K562 (cell line): ENCODE data around the gene EZH2. TPM values are rescaled to one million over a fixed set of nuclear protein-coding genes. Genes with fewer than 3 reads are reported as not detected.

Source experiments
- ATAC-seq: fragments of 200-7000 bp; cut with Tn5 transposase; 3 replicates; pipeline ENCODE4 v1.9.1; 2020; ENCODE audit warnings: moderate library complexity
- BruUV-seq: library from RNA; stranded (reverse); fragments of 400-500 nt; replicated peaks from 2 replicates; lab custom pipeline; 2021; lab: Mats Ljungman, UMichigan
- CTCF ChIA-PET: fragments of 300-600 bp; formaldehyde crosslinking; extraction: SDS; loops from one replicate; lab custom pipeline; 2021; ENCODE audit warnings: low intra/inter-chr PET ratio; lab: Yijun Ruan, JAX
- POLR2A ChIA-PET: fragments of 300-600, 350-650 bp; sonication (Branson Sonifier 250); formaldehyde crosslinking; extraction: SDS; loops from one replicate; lab custom pipeline; 2021; ENCODE audit warnings: antibody characterized with exemption, inconsistent platforms; lab: Yijun Ruan, JAX
- DNase-seq, 4 experiments: peaks; one replicate each; pipeline versions ENCODE4 v3.0.0 to v3.0.0-alpha.2; 2011 to 2018; ENCODE audit warnings: low spot score in 3 of 4, mixed read lengths in 3 of 4; ENCODE audit errors: extremely low read depth in 1 of 4
- FAIRE-seq: peaks from 2 replicates; lab custom pipeline; 2011; peaks lifted over from hg19 to GRCh38; lab: Jason Lieb, UNC
- H2AFZ ChIP-seq: 2 replicates; pipeline ENCODE4 v1.6.0; 2011; ENCODE audit warnings: low read depth, low read length, control low read depth, inconsistent platforms
- H3K27ac ChIP-seq: fragments of 200-600 bp; 3 replicates; pipeline ENCODE4 v1.8.0; 2011; ENCODE audit warnings: low read depth, mild to moderate bottlenecking, control low read depth, inconsistent platforms, low read length, moderate library complexity, mixed read lengths; ENCODE audit errors: extremely low read depth
- H3K27me3 ChIP-seq, 2 experiments: fragments of 300-600 bp in 1 of 2; 2 replicates in 1 of 2; 3 replicates in 1 of 2; pipeline versions ENCODE4 v1.6.0 to v1.8.0; 2011; ENCODE audit warnings: inconsistent platforms in 2 of 2, low read length in 2 of 2, mild to moderate bottlenecking in 1 of 2, mixed read lengths in 1 of 2, moderate library complexity in 1 of 2; ENCODE audit not compliant: control insufficient read depth in 2 of 2, insufficient read depth in 2 of 2
- H3K36me3 ChIP-seq: fragments of 300-600 bp; 3 replicates; pipeline ENCODE4 v1.8.0; 2011; ENCODE audit warnings: mild to moderate bottlenecking, low read length, inconsistent platforms; ENCODE audit not compliant: control insufficient read depth, insufficient read depth
- H3K4me1 ChIP-seq, 2 experiments: fragments of 200-600 bp in 1 of 2; replicated peaks in 1 of 2; 2 replicates in 1 of 2; 3 replicates in 1 of 2; pipeline versions ENCODE4 v1.5.1 to v1.8.0; 2011; ENCODE audit warnings: inconsistent platforms in 2 of 2, low read length in 2 of 2, mild to moderate bottlenecking in 1 of 2, mixed read lengths in 1 of 2, moderate library complexity in 1 of 2; ENCODE audit not compliant: control insufficient read depth in 2 of 2, insufficient read depth in 2 of 2
- H3K4me2 ChIP-seq: 2 replicates; pipeline ENCODE4 v1.6.1; 2011; ENCODE audit warnings: low read length, control low read depth, inconsistent platforms, mixed read lengths; ENCODE audit not compliant: insufficient read depth
- H3K4me3 ChIP-seq: fragments of 200-600 bp; sonication (generic), shearing (Covaris generic); 2 replicates; pipeline ENCODE4 v1.5.1; 2016; ENCODE audit warnings: control low read depth, inconsistent platforms
- H3K79me2 ChIP-seq: fragments of 200-600 bp; 3 replicates; pipeline ENCODE4 v1.8.0; 2011; ENCODE audit warnings: low read length, inconsistent platforms; ENCODE audit not compliant: control insufficient read depth, insufficient read depth
- H3K9ac ChIP-seq, 2 experiments: 2 replicates each; pipeline versions ENCODE4 v1.6.0 to v1.6.1; 2011; ENCODE audit warnings: low read depth in 2 of 2, low read length in 2 of 2, control low read depth in 1 of 2, inconsistent platforms in 1 of 2, mild to moderate bottlenecking in 1 of 2, mixed read lengths in 1 of 2; ENCODE audit not compliant: insufficient read depth in 1 of 2
- H3K9me1 ChIP-seq: one replicate; pipeline ENCODE4 v1.6.0; 2011; ENCODE audit warnings: inconsistent platforms, mild to moderate bottlenecking, low read length, moderate library complexity; ENCODE audit not compliant: control insufficient read depth, insufficient read depth
- H3K9me3 ChIP-seq: replicated peaks from 2 replicates; pipeline ENCODE4 v1.5.1; 2011; ENCODE audit warnings: low read depth, low read length, inconsistent platforms; ENCODE audit not compliant: control insufficient read depth, insufficient read depth
- H4K20me1 ChIP-seq: replicated peaks from 2 replicates; pipeline ENCODE4 v1.6.1; 2011; ENCODE audit warnings: low read length, inconsistent platforms, mixed read lengths; ENCODE audit not compliant: control insufficient read depth, insufficient read depth
- CBX2 ChIP-seq: fragments of 200-600 bp; sonication (generic); IDR thresholded peaks from one replicate; pipeline ENCODE4 v1.6.1; 2012; ENCODE audit warnings: mild to moderate bottlenecking, low read length, inconsistent platforms; ENCODE audit not compliant: insufficient read depth, poor library complexity, severe bottlenecking
- FOS ChIP-seq: IDR thresholded peaks from 3 replicates; pipeline ENCODE4 v1.6.1; 2011; ENCODE audit not compliant: insufficient read length; ENCODE audit errors: extremely low read depth
- FOXA1 ChIP-seq: fragments of 450-650 bp; IDR thresholded peaks from 2 replicates; pipeline ENCODE4 v1.6.1; 2016; ENCODE audit warnings: mild to moderate bottlenecking, borderline replicate concordance
- GABPB2 ChIP-seq: fragments of 250-450 bp; sonication (Bioruptor Pico); conservative IDR thresholded peaks from 2 replicates; pipeline ENCODE4 v1.5.1; 2021; ENCODE audit warnings: mild to moderate bottlenecking
- HDAC2 ChIP-seq: fragments of 450-650 bp; IDR thresholded peaks from 2 replicates; pipeline ENCODE4 v1.6.1; 2016; ENCODE audit warnings: mild to moderate bottlenecking
- HDAC3 ChIP-seq: fragments of 450-650 bp; IDR thresholded peaks from 2 replicates; pipeline ENCODE4 v1.6.1; 2018; ENCODE audit warnings: borderline replicate concordance, mild to moderate bottlenecking, moderate library complexity; ENCODE audit not compliant: partially characterized antibody
- KAT2B ChIP-seq: IDR thresholded peaks from one replicate; pipeline ENCODE4 v1.6.1; 2012; ENCODE audit warnings: low read depth, mild to moderate bottlenecking, control low read depth, inconsistent platforms, low read length, moderate library complexity
- MECOM ChIP-seq: fragments of 250-450 bp; sonication (Bioruptor Pico); IDR thresholded peaks from 2 replicates; pipeline ENCODE4 v1.8.0; 2022; ENCODE audit warnings: inconsistent platforms
- POU5F1 ChIP-seq: fragments of 150-350 bp; IDR thresholded peaks from 2 replicates; pipeline ENCODE4 v1.6.1; 2014; ENCODE audit warnings: borderline replicate concordance, low read length, low read depth, mild to moderate bottlenecking; ENCODE audit not compliant: partially characterized antibody
- RNF219 ChIP-seq: fragments of 250-450 bp; sonication (Bioruptor Pico); IDR thresholded peaks from 2 replicates; pipeline ENCODE4 v1.5.0; 2022; ENCODE audit warnings: mild to moderate bottlenecking
- SP2 ChIP-seq: IDR thresholded peaks from 2 replicates; pipeline ENCODE4 v1.6.1; 2011; ENCODE audit warnings: mild to moderate bottlenecking, low read depth, low read length, moderate library complexity; ENCODE audit not compliant: poor library complexity, severe bottlenecking; ENCODE audit errors: extremely low read depth
- TAF7 ChIP-seq: fragments of 450-650 bp; IDR thresholded peaks from 2 replicates; pipeline ENCODE4 v1.6.1; 2016; ENCODE audit warnings: missing genetic modification characterization, missing compliant biosample characterization
- ZBED1 ChIP-seq: IDR thresholded peaks from 2 replicates; pipeline ENCODE4 v1.6.1; 2014
- ZBTB34 ChIP-seq: fragments of 250-450 bp; sonication (Bioruptor Pico); IDR thresholded peaks from 2 replicates; pipeline ENCODE4 v1.8.0; 2021; ENCODE audit warnings: mild to moderate bottlenecking, moderate library complexity
- ZBTB5 ChIP-seq: fragments of 450-650 bp; IDR thresholded peaks from 2 replicates; pipeline ENCODE4 v1.6.1; 2017; ENCODE audit warnings: antibody characterized with exemption
- WGBS: fragments of 100-300 bp; shearing (Covaris generic); methylation state at CpG from one replicate; pipeline ENCODE4 v1.1.6; 2016; ENCODE audit warnings: low coverage, mixed read lengths; ENCODE audit not compliant: insufficient coverage; ENCODE audit errors: missing lambda C conversion rate; 5-methylcytosine and 5-hydroxymethylcytosine counted together
- in situ Hi-C: fragments of 300-500 bp; cut with MboI; formaldehyde crosslinking; loops from 4 replicates; pipeline ENCODE4 v1.15.0; 2018; ENCODE audit warnings: inconsistent platforms, mixed read lengths
- intact Hi-C: fragments of 100-400 bp; cut with micrococcal nuclease; formaldehyde crosslinking; loops from 2 replicates; pipeline ENCODE4 v1.14.2; 2022
- polyA plus RNA-seq, 8 experiments: library from polyadenylated mRNA; depleted of rRNA in 4 of 8; stranded (reverse) in 5 of 8; unstranded in 3 of 8; fragments of >200 nt; fragmentation: Nextera tagmentation in 2 of 8; fragmentation: Illumina TruSeq in 1 of 8; extraction: Ambion mirVana in 2 of 8; extraction: Trizol in 1 of 8; gene quantifications; 2 replicates each; pipeline versions ENCODE4 v1.2.1 to v1.2.3, GENCODE V29; 2011 to 2014; ENCODE audit warnings: inconsistent platforms in 1 of 8, missing spikeins in 1 of 8
- total RNA-seq, 7 experiments: library from RNA; depleted of rRNA in 6 of 7; stranded (reverse); fragments of >200 nt in 6 of 7; fragmentation: Illumina TruSeq in 2 of 7; extraction: Trizol in 2 of 7; gene quantifications; 2 replicates each; pipeline versions ENCODE4 v1.2.1 to v1.2.3, GENCODE V29; 2011 to 2021; ENCODE audit warnings: low replicate concordance in 1 of 7

EZH2 gene
- total and polyA plus RNA-seq, 9 of the 15 experiments (the other 6 are each of a cell fraction or from before 2014, with no cell fraction given) = 48.7 to 175 (median 98.6) TPM

DNA sequence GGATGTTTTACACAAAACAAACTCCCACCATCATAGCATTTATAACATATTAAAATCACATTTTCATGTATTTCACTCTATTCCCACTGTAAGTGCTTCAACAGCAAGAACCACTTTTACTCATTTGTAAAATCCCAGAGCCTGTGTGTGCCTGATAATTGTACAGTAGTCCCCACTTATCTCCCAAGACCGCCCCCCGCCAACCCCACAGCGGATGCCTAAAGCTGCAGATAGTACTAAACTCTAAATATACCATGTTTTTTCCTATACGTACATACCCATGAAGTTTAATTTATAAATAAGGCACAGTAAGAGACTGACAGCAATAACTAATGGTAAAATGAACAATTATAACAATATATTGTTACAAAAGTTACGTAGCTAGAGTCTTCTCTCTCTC, 33.5 kb downstream of the EZH2 start (continued):
- no peak for TF ChIP-seq RNF219 (CRISPR knock-in tag)
- TF ChIP-seq ZBED1 = no peak
- TF ChIP-seq HDAC3 = peak; percentile 51
- TF ChIP-seq MECOM (CRISPR knock-in tag) = 0 out of 2 replicates have a peak, but pooled peaks have one; percentile 40
- TF ChIP-seq KAT2B = no peak
- TF ChIP-seq, all 486 proteins: peak for 35

DNA sequence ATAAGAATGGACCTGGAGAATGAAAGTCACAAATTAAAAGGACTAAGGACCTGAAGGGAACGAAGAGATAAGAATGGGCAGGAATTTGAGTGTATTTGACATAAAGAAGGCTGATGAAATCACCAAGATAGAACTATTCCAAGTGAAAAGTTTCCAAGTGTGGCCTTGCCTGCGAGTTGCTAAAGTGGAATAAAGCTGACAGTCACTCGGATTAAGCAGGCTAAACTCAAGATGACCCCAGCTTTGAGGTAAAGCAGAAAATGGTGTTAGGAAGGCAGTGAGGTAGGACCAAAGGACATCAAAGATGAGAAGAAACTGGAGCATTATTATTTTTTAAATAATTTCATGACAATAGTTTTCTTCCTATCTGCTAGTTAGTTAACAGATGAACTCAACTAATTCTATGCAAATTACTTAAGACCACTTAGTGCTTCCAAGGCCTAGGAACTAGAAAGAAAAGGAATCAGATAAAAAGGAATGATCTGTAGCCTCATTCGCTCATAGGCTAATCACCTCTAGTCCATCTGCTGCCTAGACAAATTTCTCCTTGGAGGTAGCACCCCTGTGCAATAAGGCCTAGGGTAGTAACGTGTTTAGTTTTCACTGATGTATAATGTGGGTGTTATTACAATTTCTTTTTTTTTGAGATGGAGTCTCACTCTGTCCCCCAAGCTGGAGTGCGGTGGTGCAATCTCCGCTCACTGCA, 34.5 kb downstream of the EZH2 start:
- ATAC-seq (peak; percentile 43), DNase-seq (peak in 2 of 4 experiments; percentile 37 to 56), FAIRE-seq (no peak)
- Histone ChIP-seq H3K27me3 (no peaks in the 10 kb centered on the region), H3K36me3 (peaks cover 22% of the 10 kb centered on the region), H3K27ac (peak overlapping the region; percentile 6; the same call in 2 of the 3 replicates), H3K9me3 (no peaks in the 10 kb centered on the region), H3K4me1 (peaks cover 24 to 63% of the 10 kb centered on the region in 2 experiments), H3K9ac (0 out of 4 replicates have a peak overlapping the region, but pooled peaks of 1 of the 2 experiments have one; percentile 14), H2AFZ (no peak overlapping the region), H3K79me2 (peaks cover 99% of the 10 kb centered on the region), H3K4me2 (peak overlapping the region; percentile 49), H4K20me1 (peaks cover 39% of the 10 kb centered on the region), H3K9me1 (no peaks in the 10 kb centered on the region), H3K4me3 (no peak overlapping the region)
- WGBS = 22% methylated on average over 7 of the region's 7 CpGs
- intact Hi-C loops = loop anchor here (2.0 kb wide), 1 partner anchor 33 kb away; no protein-coding TSS in a partner anchor
- in situ Hi-C loops = no loop called here
- BruUV-seq = no TSS peak
- CTCF ChIA-PET = interaction anchor here (1.3 kb wide), 1 partner anchor 13 kb away, joined by 3 read pairs; no protein-coding TSS in a partner anchor
- POLR2A ChIA-PET = interaction anchor here (1.0 to 2.0 kb wide), 4 partner anchors 10 to 24 kb away, joined by 4 to 6 read pairs (median 4); no protein-coding TSS in a partner anchor
- TF ChIP-seq HDAC2 (no peak), FOS (no peak), GABPB2 (CRISPR knock-in tag) (no peak), ZBTB5 (no peak), CBX2 (no peak), POU5F1 (no peak), TAF7 (tag) (no peak), FOXA1 (no peak), SP2 (no peak), ZBTB34 (no peak)
